HG03159 (cell line): ENCODE data around the gene NPNT.

Source experiments
- ATAC-seq: cut with Tn5 transposase; IDR thresholded peaks from one replicate; pipeline ENCODE4 v1.9.1; 2021; ENCODE audit warnings: mild to moderate bottlenecking, moderate library complexity; ENCODE audit not compliant: unreplicated experiment

NPNT gene

GRCh38 chr4:106017975-106018374 lies 122.7 kb downstream of the NPNT start:
- no peak for ATAC-seq

- no peak for ATAC-seq
Measured at GRCh38 chr4:106019771-106020170, 124.5 kb downstream of the NPNT start.
